Mucosa of rectum (tissue), 2 donors: ENCODE results near the gene PLAC9.
"Not testable (repeated sequence)": the region's sequence is repeated elsewhere in the genome, so short reads cannot be mapped to it uniquely, and the experiment has no call there.

ENCODE experiments used
- H3K27ac ChIP-seq, 2 donors: one replicate each; pipeline ENCODE4 v1.7.0; 2013; ENCODE audit warnings: inconsistent platforms in 2 of 2, low read depth in 2 of 2, low read length in 2 of 2
- H3K27me3 ChIP-seq, 2 donors: one replicate each; pipeline ENCODE4 v1.7.0; 2013; ENCODE audit warnings: low read length in 2 of 2; ENCODE audit not compliant: control insufficient read depth in 2 of 2, insufficient read depth in 2 of 2
- H3K36me3 ChIP-seq, 2 donors: one replicate each; pipeline ENCODE4 v1.7.0; 2013; ENCODE audit warnings: low read length in 2 of 2; ENCODE audit not compliant: control insufficient read depth in 2 of 2, insufficient read depth in 2 of 2
- H3K4me1 ChIP-seq, 2 donors: one replicate each; pipeline ENCODE4 v1.7.0; 2013; ENCODE audit warnings: low read length in 2 of 2, mild to moderate bottlenecking in 1 of 2; ENCODE audit not compliant: control insufficient read depth in 2 of 2, insufficient read depth in 2 of 2
- H3K4me3 ChIP-seq, 2 donors: one replicate each; pipeline ENCODE4 v1.7.0; 2013; ENCODE audit warnings: low read length in 2 of 2
- H3K9ac ChIP-seq, 2 donors: one replicate each; pipeline ENCODE4 v1.7.0; 2013; ENCODE audit warnings: low read length in 2 of 2, low read depth in 1 of 2, mild to moderate bottlenecking in 1 of 2
- H3K9me3 ChIP-seq, 2 donors: one replicate each; pipeline ENCODE4 v1.7.0; 2013; ENCODE audit warnings: low read length in 2 of 2; ENCODE audit not compliant: control insufficient read depth in 2 of 2
- donor health status: healthy.
- donor health status: Normal muscosa, but diverticular disease.

The PLAC9 gene

GRCh38 chr10:80110986-80111385 is 21.5 kb upstream of the PLAC9 start:
- Histone ChIP-seq H3K4me3 (no peak overlapping the region), H3K9me3 (peaks cover 4% of the 10 kb centered on the region in 2 donors), H3K4me1 (no peaks in the 10 kb centered on the region), H3K27me3 (no peaks in the 10 kb centered on the region), H3K27ac (no peak overlapping the region), H3K9ac (no peak overlapping the region), H3K36me3 (no peaks in the 10 kb centered on the region)

GRCh38 chr10:80118669-80119068 is 13.9 kb upstream of the PLAC9 start:
- H3K27me3 ChIP-seq: no peaks in the 10 kb centered on the region
- H3K9ac ChIP-seq: no peak overlapping the region
- H3K4me1 ChIP-seq: no peaks in the 10 kb centered on the region
- H3K27ac ChIP-seq: no peak overlapping the region
- no peaks in the 10 kb centered on the region for H3K9me3 ChIP-seq
- H3K4me3 ChIP-seq: no peak overlapping the region
- no peaks in the 10 kb centered on the region for H3K36me3 ChIP-seq

- no peaks in the 10 kb centered on the region for H3K27me3 ChIP-seq
- no peaks in the 10 kb centered on the region for H3K4me1 ChIP-seq
- no peaks in the 10 kb centered on the region for H3K36me3 ChIP-seq
- no peak overlapping the region for H3K27ac ChIP-seq
- no peak overlapping the region for H3K9ac ChIP-seq
- no peaks in the 10 kb centered on the region for H3K9me3 ChIP-seq
- H3K4me3 ChIP-seq: no peak overlapping the region
These were observed 10.3 kb upstream of the PLAC9 start for GRCh38 chr10:80122110-80122710.

GRCh38 chr10:80122746-80123145 is 9.8 kb upstream of the PLAC9 start:
- H3K9ac ChIP-seq: no peak overlapping the region
- no peak overlapping the region for H3K27ac ChIP-seq
- H3K4me1 ChIP-seq: no peaks in the 10 kb centered on the region
- no peaks in the 10 kb centered on the region for H3K36me3 ChIP-seq
- H3K9me3 ChIP-seq: no peaks in the 10 kb centered on the region
- no peaks in the 10 kb centered on the region for H3K27me3 ChIP-seq
- no peak overlapping the region for H3K4me3 ChIP-seq

- H3K27ac ChIP-seq: no peak overlapping the region
- no peak overlapping the region for H3K9ac ChIP-seq
- H3K4me3 ChIP-seq: no peak overlapping the region
- H3K9me3 ChIP-seq: no peaks in the 10 kb centered on the region
- peaks cover 2 to 6% of the 10 kb centered on the region in 2 donors for H3K27me3 ChIP-seq
- no peaks in the 10 kb centered on the region for H3K36me3 ChIP-seq
- no peaks in the 10 kb centered on the region for H3K4me1 ChIP-seq
These were observed 5.7 kb upstream of the PLAC9 start for GRCh38 chr10:80126876-80127275.

GRCh38 chr10:80131499-80131901 is 1.0 kb upstream of the PLAC9 start:
- no peak overlapping the region for H3K4me3 ChIP-seq
- no peaks in the 10 kb centered on the region for H3K4me1 ChIP-seq
- no peak overlapping the region for H3K27ac ChIP-seq
- peaks cover 11 to 16% of the 10 kb centered on the region in 2 donors for H3K27me3 ChIP-seq
- no peaks in the 10 kb centered on the region for H3K9me3 ChIP-seq
- H3K9ac ChIP-seq: no peak overlapping the region
- H3K36me3 ChIP-seq: no peaks in the 10 kb centered on the region

- H3K4me3 ChIP-seq: peak overlapping the region; percentile 48 to 59
- H3K27me3 ChIP-seq: peaks cover 11 to 16% of the 10 kb centered on the region in 2 donors
- H3K9ac ChIP-seq: peak overlapping the region; percentile 34 to 38
- no peaks in the 10 kb centered on the region for H3K4me1 ChIP-seq
- H3K36me3 ChIP-seq: no peaks in the 10 kb centered on the region
- H3K27ac ChIP-seq: peak overlapping the region; percentile 32 to 63
- H3K9me3 ChIP-seq: no peaks in the 10 kb centered on the region
These were observed 676 bp downstream of the PLAC9 start for GRCh38 chr10:80133206-80133605.

GRCh38 chr10:80133687-80134086 is 1.2 kb downstream of the PLAC9 start:
- H3K9ac ChIP-seq: peak overlapping the region; percentile 14 to 34
- H3K4me3 ChIP-seq: peak overlapping the region; percentile 48 to 59
- H3K27me3 ChIP-seq: peaks cover 11 to 16% of the 10 kb centered on the region in 2 donors
- not testable (repeated sequence) for H3K4me1 ChIP-seq, H3K36me3 ChIP-seq, H3K9me3 ChIP-seq
- peak overlapping the region; percentile 23 to 63 for H3K27ac ChIP-seq

- peaks cover 11 to 16% of the 10 kb centered on the region in 2 donors for H3K27me3 ChIP-seq
- no peaks in the 10 kb centered on the region for H3K9me3 ChIP-seq
- no peak overlapping the region for H3K9ac ChIP-seq
- no peak overlapping the region for H3K4me3 ChIP-seq
- peak overlapping the region in 1 of 2 donors; percentile 55 for H3K27ac ChIP-seq
- H3K4me1 ChIP-seq: no peaks in the 10 kb centered on the region
- no peaks in the 10 kb centered on the region for H3K36me3 ChIP-seq
These were observed 3.6 kb downstream of the PLAC9 start for GRCh38 chr10:80136134-80136571.

GRCh38 chr10:80137031-80137862 is 4.7 kb downstream of the PLAC9 start:
- Histone ChIP-seq H3K9me3 (no peaks in the 10 kb centered on the region), H3K27me3 (peaks cover 8 to 14% of the 10 kb centered on the region in 2 donors), H3K9ac (no peak overlapping the region)

More at GRCh38 chr10:80137031-80137862, 4.7 kb downstream of the PLAC9 start:
- H3K4me3 ChIP-seq: no peak overlapping the region
- H3K4me1 ChIP-seq: no peaks in the 10 kb centered on the region
- H3K36me3 ChIP-seq: no peaks in the 10 kb centered on the region
- H3K27ac ChIP-seq: peak overlapping the region; percentile 43 to 63
